NCI-H510A (cell line): ENCODE measurements around the gene IL15RA.
"Not testable (repeated sequence)": the region's sequence is repeated elsewhere in the genome, so short reads cannot be mapped to it uniquely, and the experiment has no call there.

Experiments used
- DNase-seq: peaks from one replicate; lab custom pipeline; 2025; lab: John Stamatoyannopoulos, UW

The IL15RA gene

GRCh38 chr10:5921746-5922145 is 55.6 kb downstream of the IL15RA start:
- no peak for DNase-seq

- DNase-seq: no peak
These were observed 57.8 kb downstream of the IL15RA start for GRCh38 chr10:5919568-5919967.

GRCh38 chr10:5918763-5919162 is 58.6 kb downstream of the IL15RA start:
- DNase-seq: no peak

GRCh38 chr10:5917305-5917704 is 60.0 kb downstream of the IL15RA start:
- no peak for DNase-seq

- no peak for DNase-seq
These were observed 61.9 kb downstream of the IL15RA start for GRCh38 chr10:5915451-5915850.

GRCh38 chr10:5913736-5914135 is 63.6 kb downstream of the IL15RA start:
- no peak for DNase-seq

- DNase-seq: no peak
These were observed 65.7 kb downstream of the IL15RA start for GRCh38 chr10:5911670-5912069.

GRCh38 chr10:5910323-5911100 is 66.8 kb downstream of the IL15RA start:
- DNase-seq: no peak

- DNase-seq: not testable (repeated sequence)
These were observed 68.7 kb downstream of the IL15RA start for GRCh38 chr10:5908676-5909075.

GRCh38 chr10:5906651-5907050 is 70.7 kb downstream of the IL15RA start:
- DNase-seq: no peak

- DNase-seq: no peak
These were observed 71.4 kb downstream of the IL15RA start for GRCh38 chr10:5905854-5906507.

- DNase-seq: no peak
These were observed 73.1 kb downstream of the IL15RA start for GRCh38 chr10:5904227-5904626.

GRCh38 chr10:5903563-5903962 is 73.8 kb downstream of the IL15RA start:
- no peak for DNase-seq

- DNase-seq: no peak
These were observed 74.7 kb downstream of the IL15RA start for GRCh38 chr10:5902511-5903274.
